GM18505 (cell line): ENCODE measurements around the gene NR6A1.

ENCODE experiments used
- ATAC-seq: cut with Tn5 transposase; IDR thresholded peaks from one replicate; pipeline ENCODE4 v1.9.1; 2021; ENCODE audit not compliant: unreplicated experiment
- POLR2A ChIP-seq: IDR thresholded peaks from 4 replicates; pipeline ENCODE4 v1.6.1; 2011; ENCODE audit warnings: borderline replicate concordance; ENCODE audit not compliant: insufficient read depth, insufficient read length; ENCODE audit errors: extremely low read depth

NR6A1 gene

DNA sequence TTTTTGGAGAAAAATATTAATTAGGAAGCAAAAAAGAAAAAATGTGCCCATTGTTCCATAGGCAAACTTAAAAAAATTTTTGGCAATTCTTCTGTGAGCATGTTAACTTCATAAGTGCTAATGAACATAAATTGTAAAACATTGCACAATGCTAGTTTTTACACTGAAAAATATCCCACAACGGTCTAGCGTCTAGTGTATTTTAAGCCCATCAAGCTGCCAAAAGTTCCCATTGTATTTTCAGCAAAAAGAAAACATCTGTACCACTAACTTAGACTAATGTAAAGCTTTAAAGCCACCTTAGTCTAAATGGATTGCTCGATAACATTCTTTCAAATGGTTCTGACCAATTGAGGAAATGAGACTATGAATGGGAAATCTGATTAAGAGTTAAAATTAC, 2.8 kb downstream of the NR6A1 start:
- no peak for TF ChIP-seq POLR2A
- ATAC-seq = no peak

DNA sequence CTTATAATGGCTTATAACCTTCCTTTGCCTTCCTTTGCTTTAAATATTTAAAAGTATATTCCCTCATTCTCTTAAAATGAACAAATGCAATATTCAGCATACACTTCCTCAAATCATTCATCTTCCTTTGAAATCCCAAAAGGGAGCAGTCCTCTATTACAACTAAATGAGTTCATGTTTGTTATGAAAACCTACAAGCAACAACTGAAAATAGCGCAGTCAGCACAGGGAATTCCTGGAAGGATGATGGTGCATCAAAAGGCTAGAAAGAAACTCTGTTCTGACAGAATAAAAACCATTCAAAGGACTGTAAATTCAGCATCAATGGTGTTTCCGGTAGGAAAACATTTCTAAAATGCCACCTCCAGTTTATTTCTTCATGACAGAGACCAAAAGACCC, 3.3 kb downstream of the NR6A1 start:
- no peak for ATAC-seq
- no peak for TF ChIP-seq POLR2A

- TF ChIP-seq POLR2A = no peak
- ATAC-seq = no peak
These were observed 4.1 kb downstream of the NR6A1 start for GRCh38 chr9:124766815-124767554.

DNA sequence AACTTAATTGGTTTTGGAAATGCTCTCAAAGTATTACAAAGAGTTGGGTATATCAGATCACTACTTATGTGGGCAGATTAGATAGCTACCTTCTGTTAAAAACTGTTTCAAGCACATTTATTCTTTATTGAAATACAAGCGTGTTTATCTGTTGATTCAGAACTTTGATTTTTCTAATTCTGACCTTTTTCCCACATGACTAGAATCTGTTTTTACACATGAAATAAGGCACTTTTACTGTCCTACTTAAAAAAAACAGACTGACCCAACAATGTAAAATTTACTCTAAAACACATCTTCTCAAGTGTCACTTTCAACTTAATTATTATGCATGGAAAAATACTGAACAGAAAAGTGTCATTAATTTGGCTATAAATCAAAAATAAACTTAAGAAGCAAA, 4.8 kb downstream of the NR6A1 start:
- no peak for TF ChIP-seq POLR2A
- no peak for ATAC-seq

GRCh38 chr9:124765439-124765835, 5.7 kb downstream of the NR6A1 start:
- ATAC-seq = no peak
- no peak for TF ChIP-seq POLR2A

DNA sequence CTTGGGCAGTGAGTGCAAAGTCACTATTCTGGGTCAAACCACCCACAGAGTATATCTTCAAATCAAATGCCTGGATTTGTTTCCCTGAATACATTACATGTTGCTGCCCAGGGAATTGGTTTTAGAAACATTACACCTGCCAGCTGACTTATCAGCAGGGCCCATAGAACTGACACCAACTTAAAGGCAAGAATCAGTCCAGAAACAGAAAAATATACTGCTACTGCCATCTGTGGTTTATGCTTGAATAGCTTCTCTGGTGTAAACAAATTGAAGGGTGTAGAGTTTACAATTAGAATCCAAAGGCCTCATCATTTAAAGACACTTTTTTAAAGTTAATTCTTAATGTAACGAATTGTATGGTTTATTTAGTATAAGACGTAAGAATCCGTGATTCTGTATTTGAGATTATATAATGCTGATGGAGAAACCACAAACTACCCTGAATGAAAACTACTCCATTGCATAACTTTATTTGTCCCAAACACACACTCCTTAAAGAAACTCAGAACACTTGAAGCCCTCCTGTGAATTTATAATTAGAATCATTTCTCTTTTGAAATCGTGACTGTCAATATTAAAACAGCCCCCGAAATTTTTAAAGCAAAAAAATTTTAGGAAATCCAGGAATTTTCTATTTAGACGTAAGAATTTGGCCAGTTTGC, 6.2 kb downstream of the NR6A1 start:
- no peak for TF ChIP-seq POLR2A
- no peak for ATAC-seq

DNA sequence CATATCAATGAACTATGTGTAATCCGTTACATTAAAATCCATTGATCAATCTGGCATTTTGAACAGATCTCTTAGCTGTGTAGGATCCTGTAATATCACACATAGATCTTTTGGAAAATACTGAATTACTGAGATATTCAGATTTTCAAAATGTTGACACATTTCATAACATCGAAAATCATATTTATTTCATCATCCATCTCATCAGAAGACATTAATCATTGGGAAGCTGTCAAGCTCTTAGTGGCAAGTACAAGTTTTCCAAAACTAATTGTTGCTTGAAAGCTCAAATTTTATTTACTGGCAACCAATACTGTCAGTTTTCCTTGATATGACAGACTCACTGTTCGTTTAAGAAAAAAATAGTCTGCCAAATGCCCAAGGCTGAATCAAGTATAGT, 8.5 kb downstream of the NR6A1 start:
- TF ChIP-seq POLR2A = no peak

DNA sequence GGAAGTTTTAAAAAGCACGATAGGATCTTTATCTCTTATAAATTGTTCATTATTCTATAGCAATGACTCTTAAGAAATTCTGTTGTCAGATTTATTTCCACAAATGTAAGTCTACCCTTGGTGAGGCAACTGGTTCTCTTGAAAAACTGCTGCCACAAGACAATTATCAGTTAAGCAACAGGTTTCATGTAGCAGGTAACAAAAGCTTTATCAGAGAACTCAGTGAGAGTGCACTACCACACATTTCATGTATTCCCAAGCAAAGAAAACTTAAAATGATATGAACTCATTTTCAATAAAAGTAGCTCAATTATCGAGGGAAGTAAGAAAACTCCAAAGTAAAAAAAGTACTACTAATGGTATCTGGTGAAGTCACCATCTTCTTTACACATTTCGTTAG, 9.4 kb downstream of the NR6A1 start:
- no peak for ATAC-seq
- TF ChIP-seq POLR2A = no peak

More for the DNA sequence above, 8.5 kb downstream of the NR6A1 start:
- ATAC-seq = no peak

DNA sequence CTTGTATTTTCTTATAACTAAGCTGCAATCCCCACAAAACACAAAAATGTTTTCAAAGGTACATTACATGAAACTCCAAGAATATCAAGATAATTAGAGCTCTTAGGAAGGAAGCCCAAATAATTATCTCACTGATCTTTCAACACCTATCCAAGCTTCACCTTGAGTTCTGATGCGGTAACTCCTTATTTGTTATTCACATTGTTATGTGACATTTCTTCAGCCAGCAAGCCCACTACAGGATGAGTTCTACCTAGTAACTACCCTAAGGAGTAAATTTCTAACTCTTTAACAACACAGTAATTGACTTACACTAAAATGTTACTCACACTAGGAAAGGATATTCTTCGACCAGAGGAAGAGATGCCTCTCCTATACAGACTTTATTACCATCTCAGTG, 9.9 kb downstream of the NR6A1 start:
- ATAC-seq = no peak
- no peak for TF ChIP-seq POLR2A

DNA sequence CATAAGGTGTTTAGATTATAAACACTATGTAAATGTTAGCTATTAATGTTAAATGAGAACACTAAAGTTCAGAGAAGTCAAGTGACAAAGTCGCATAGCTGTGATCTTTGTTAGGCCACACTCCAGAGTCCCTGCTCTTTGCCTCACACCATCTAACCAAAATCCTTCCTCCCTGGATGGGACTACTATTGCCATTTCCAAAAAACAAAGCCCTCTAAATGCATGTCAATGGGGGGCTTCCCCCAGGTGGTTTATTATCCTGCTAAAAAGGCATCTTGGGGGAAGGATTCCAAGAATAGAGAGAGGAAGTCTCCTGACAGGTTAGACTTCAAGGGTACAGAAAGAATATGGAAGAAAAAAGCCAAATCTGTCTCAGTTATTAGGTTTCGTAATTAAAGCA, 10.4 kb downstream of the NR6A1 start:
- no peak for TF ChIP-seq POLR2A
- no peak for ATAC-seq

DNA sequence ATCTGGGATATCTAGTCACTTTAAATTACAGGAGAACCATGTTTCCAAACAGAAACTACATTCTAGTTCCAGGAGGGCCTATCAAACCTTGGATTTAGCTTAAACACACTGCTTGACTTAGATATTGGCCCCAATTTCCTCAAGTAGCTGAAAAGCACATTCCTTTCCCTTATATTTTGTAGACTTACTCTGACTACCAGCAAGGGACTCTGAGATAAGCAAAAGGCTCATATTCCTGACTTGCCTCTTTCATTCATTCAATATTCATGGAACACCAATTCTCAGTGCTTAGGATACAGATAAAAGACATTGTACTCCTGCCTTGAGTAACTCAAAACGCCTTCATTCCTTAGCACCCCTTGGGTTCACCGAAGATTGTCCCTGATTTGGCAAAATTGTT, 11.8 kb downstream of the NR6A1 start:
- ATAC-seq = no peak
- TF ChIP-seq POLR2A = no peak

DNA sequence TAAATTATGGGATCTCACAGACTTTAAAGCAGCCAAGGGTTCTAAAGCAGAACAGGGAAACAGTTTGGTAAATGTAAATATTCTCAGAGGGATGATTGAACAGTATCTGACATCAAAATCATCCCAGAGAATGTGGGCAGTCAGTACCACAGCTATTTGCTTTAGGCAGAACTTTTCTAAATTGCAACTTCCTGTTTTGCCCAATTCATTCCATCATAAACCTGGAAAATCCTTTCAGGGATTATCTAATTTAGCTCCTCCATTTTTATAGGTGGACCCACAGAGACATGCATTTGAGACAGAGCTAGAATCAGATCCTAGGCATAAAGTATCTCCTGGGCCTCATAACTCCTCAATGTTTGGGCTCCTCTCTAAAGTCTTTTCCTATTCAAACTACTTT, 12.4 kb downstream of the NR6A1 start:
- ATAC-seq = no peak
- no peak for TF ChIP-seq POLR2A

GRCh38 chr9:124758061-124758460, 13.1 kb downstream of the NR6A1 start:
- no peak for ATAC-seq
- TF ChIP-seq POLR2A = no peak

- no peak for TF ChIP-seq POLR2A
- no peak for ATAC-seq
These were observed 13.5 kb downstream of the NR6A1 start for GRCh38 chr9:124757616-124758015.
